Measurements from ENCODE around the gene ADRA2C. TPM values are rescaled to one million over a fixed set of nuclear protein-coding genes. Genes with fewer than 3 reads are reported as not detected.

The ADRA2C gene
- total RNA-seq: 0.65 and 1.0 TPM in 2 replicates

GRCh38 chr4:3766036-3766784 lies at the start of gene ADRA2C:
Gene ADRA2C, plus strand, starts transcription at chr4:3766385. Its CDS starts 222 bp downstream, at chr4:3766607.

Other genes with a start within 250 kb of the ADRA2C start
- gene LRPAP1, start 234.0 kb upstream of the ADRA2C start, total RNA-seq: 98.2 and 100 TPM in 2 replicates